IPS DF 19.7 (cell line): ENCODE results near the gene SLC25A26.
"Not testable (repeated sequence)": the region's sequence is repeated elsewhere in the genome, so short reads cannot be mapped to it uniquely, and the experiment has no call there.

Source experiments
- DNase-seq: peaks from one replicate; pipeline ENCODE4 v3.0.0-alpha.2; 2013; ENCODE audit warnings: low read depth, low spot score

SLC25A26 gene

GRCh38 chr3:66220602-66221377, at the start of gene SLC25A26:
Gene SLC25A26, plus strand, starts transcription at chr3:66221001. Its CDS starts 94 bp downstream, at chr3:66221095.
- peak; percentile 93 for DNase-seq

GRCh38 chr3:66172394-66172793, 48.4 kb upstream of the SLC25A26 start:
- no peak for DNase-seq

GRCh38 chr3:66177026-66177425, 43.8 kb upstream of the SLC25A26 start:
- no peak for DNase-seq

- no peak for DNase-seq
Measured at GRCh38 chr3:66178206-66178605, 42.6 kb upstream of the SLC25A26 start.

- no peak for DNase-seq
Measured at GRCh38 chr3:66179793-66180192, 41.0 kb upstream of the SLC25A26 start.

- no peak for DNase-seq
Measured at GRCh38 chr3:66181764-66182163, 39.0 kb upstream of the SLC25A26 start.

GRCh38 chr3:66182246-66182645, 38.6 kb upstream of the SLC25A26 start:
- no peak for DNase-seq

- no peak for DNase-seq
Measured at GRCh38 chr3:66186545-66186944, 34.3 kb upstream of the SLC25A26 start.

GRCh38 chr3:66195347-66195783, 25.4 kb upstream of the SLC25A26 start:
- DNase-seq = no peak

- no peak for DNase-seq
Measured at GRCh38 chr3:66196633-66197032, 24.2 kb upstream of the SLC25A26 start.

- no peak for DNase-seq
Measured at GRCh38 chr3:66198437-66199088, 22.2 kb upstream of the SLC25A26 start.

GRCh38 chr3:66199089-66199473, 21.7 kb upstream of the SLC25A26 start:
- no peak for DNase-seq

- DNase-seq = no peak
Measured at GRCh38 chr3:66200147-66200546, 20.7 kb upstream of the SLC25A26 start.

- no peak for DNase-seq
Measured at GRCh38 chr3:66200786-66201185, 20.0 kb upstream of the SLC25A26 start.

- no peak for DNase-seq
Measured at GRCh38 chr3:66203275-66203674, 17.5 kb upstream of the SLC25A26 start.

GRCh38 chr3:66206806-66207205, 14.0 kb upstream of the SLC25A26 start:
- no peak for DNase-seq

GRCh38 chr3:66208189-66208588, 12.6 kb upstream of the SLC25A26 start:
- DNase-seq = no peak

- DNase-seq = no peak
Measured at GRCh38 chr3:66210687-66211295, 10.0 kb upstream of the SLC25A26 start.

GRCh38 chr3:66211779-66212178, 9.0 kb upstream of the SLC25A26 start:
- no peak for DNase-seq

- DNase-seq = no peak
Measured at GRCh38 chr3:66215106-66215505, 5.7 kb upstream of the SLC25A26 start.

- DNase-seq = no peak
Measured at GRCh38 chr3:66220066-66220465, 735 bp upstream of the SLC25A26 start.

GRCh38 chr3:66224220-66224619, 3.4 kb downstream of the SLC25A26 start:
- DNase-seq = no peak

GRCh38 chr3:66226093-66226492, 5.3 kb downstream of the SLC25A26 start:
- DNase-seq = not testable (repeated sequence)
